Loucy (cell line): ENCODE results near the gene SNAPC3.

ENCODE experiments used
- CTCF ChIP-seq: fragments of 200-600 bp; sonication (generic); conservative IDR thresholded peaks from 2 replicates; pipeline ENCODE4 v1.5.1; 2014; ENCODE audit warnings: mild to moderate bottlenecking, antibody characterized with exemption, low read length
- EZH2phosphoT487 ChIP-seq: fragments of 200-600 bp; IDR thresholded peaks from 2 replicates; pipeline ENCODE4 v1.6.1; 2018; ENCODE audit warnings: antibody characterized with exemption, mild to moderate bottlenecking, moderate library complexity, borderline replicate concordance

GRCh38 chr9:15430920-15431844, 8.5 kb downstream of the SNAPC3 start:
- no peak for TF ChIP-seq CTCF
- no peak for TF ChIP-seq EZH2phosphoT487
